SK-N-SH (cell line): ENCODE results near the gene C2orf92. TPM values are rescaled to one million over a fixed set of nuclear protein-coding genes. Genes with fewer than 3 reads are reported as not detected.

Experiments used
- CTCF ChIA-PET: fragments of 300-600, 350-600 bp; formaldehyde crosslinking; extraction: SDS; loops from one replicate; lab custom pipeline; 2021; lab: Yijun Ruan, JAX
- POLR2A ChIA-PET: fragments of 350-600 bp; sonication (Branson Sonifier 250); formaldehyde crosslinking; extraction: SDS; loops from one replicate; lab custom pipeline; 2020; ENCODE audit warnings: antibody characterized with exemption, inconsistent platforms; lab: Yijun Ruan, JAX
- DNase-seq: peaks from one replicate; pipeline ENCODE4 v3.0.0; 2012
- H2AFZ ChIP-seq: fragments of 200-600 bp; sonication (generic); 2 replicates; pipeline ENCODE4 v1.8.1; 2016; ENCODE audit warnings: antibody characterized with exemption, mild to moderate bottlenecking, low read depth
- H3F3A ChIP-seq: fragments of 200-600 bp; sonication (generic); replicated peaks from 2 replicates; pipeline ENCODE3; 2016; ENCODE audit warnings: antibody characterized with exemption, mild to moderate bottlenecking; ENCODE audit not compliant: insufficient read depth
- H3K27ac ChIP-seq, 2 experiments: fragments of 200-500 bp in 1 of 2; fragments of 200-600 bp in 1 of 2; sonication (Bioruptor generic) in 1 of 2; sonication (generic), shearing (Covaris generic) in 1 of 2; 2 replicates each; pipeline versions ENCODE4 v1.5.1 to v1.6.1; 2014 to 2016; ENCODE audit warnings: low read depth in 2 of 2, inconsistent platforms in 1 of 2, low read length in 1 of 2, mild to moderate bottlenecking in 1 of 2, mixed read lengths in 1 of 2
- H3K27me3 ChIP-seq: fragments of 200-600 bp; sonication (generic), shearing (Covaris generic); 2 replicates; pipeline ENCODE4 v1.6.1; 2016; ENCODE audit warnings: mixed run types; ENCODE audit not compliant: insufficient read depth
- H3K36me3 ChIP-seq, 2 experiments: fragments of 200-500 bp in 1 of 2; fragments of 200-600 bp in 1 of 2; sonication (Bioruptor generic) in 1 of 2; sonication (generic) in 1 of 2; replicated peaks in 1 of 2; 2 replicates each; pipeline versions ENCODE3 to v1.5.1; 2014 to 2016; ENCODE audit warnings: low read length in 1 of 2, mild to moderate bottlenecking in 1 of 2; ENCODE audit not compliant: insufficient read depth in 2 of 2, control insufficient read depth in 1 of 2
- H3K4me1 ChIP-seq, 2 experiments: fragments of 200-500 bp in 1 of 2; fragments of 200-600 bp in 1 of 2; sonication (Bioruptor generic) in 1 of 2; sonication (generic), shearing (Covaris generic) in 1 of 2; 2 replicates each; pipeline versions ENCODE4 v1.5.1 to v1.6.1; 2014 to 2016; ENCODE audit warnings: low read depth in 1 of 2, low read length in 1 of 2, mixed run types in 1 of 2; ENCODE audit not compliant: insufficient read depth in 2 of 2, control insufficient read depth in 1 of 2
- H3K4me2 ChIP-seq: fragments of 200-600 bp; sonication (generic), shearing (Covaris generic); 2 replicates; pipeline ENCODE4 v1.6.1; 2017; ENCODE audit warnings: mixed run types
- H3K4me3 ChIP-seq, 2 experiments: fragments of 200-500 bp in 1 of 2; fragments of 200-600 bp in 1 of 2; sonication (Bioruptor generic) in 1 of 2; sonication (generic), shearing (Covaris generic) in 1 of 2; 2 replicates each; pipeline versions ENCODE4 v1.5.1 to v1.8.1; 2014 to 2016; ENCODE audit warnings: low read depth in 2 of 2, inconsistent platforms in 1 of 2, low read length in 1 of 2, mild to moderate bottlenecking in 1 of 2, mixed read lengths in 1 of 2, moderate library complexity in 1 of 2
- H3K79me2 ChIP-seq: fragments of 200-600 bp; sonication (generic); 2 replicates; pipeline ENCODE4 v1.8.1; 2017; ENCODE audit warnings: mild to moderate bottlenecking; ENCODE audit not compliant: insufficient read depth
- H3K9ac ChIP-seq: fragments of 200-600 bp; sonication (generic); 2 replicates; pipeline ENCODE4 v1.6.1; 2017; ENCODE audit warnings: mixed run types
- H3K9me2 ChIP-seq: fragments of 200-600 bp; sonication (generic); 2 replicates; pipeline ENCODE4 v1.6.1; 2017; ENCODE audit warnings: mixed run types
- H3K9me3 ChIP-seq: fragments of 200-600 bp; sonication (generic); 2 replicates; pipeline ENCODE4 v1.6.1; 2017; ENCODE audit warnings: mixed run types, mild to moderate bottlenecking, moderate library complexity
- H4K20me1 ChIP-seq: fragments of 200-600 bp; sonication (generic); 2 replicates; pipeline ENCODE4 v1.6.1; 2017; ENCODE audit warnings: mild to moderate bottlenecking, mixed run types; ENCODE audit not compliant: insufficient read depth
- CHD2 ChIP-seq: fragments of 150-350 bp; IDR thresholded peaks from 2 replicates; pipeline ENCODE4 v1.6.1; 2018; ENCODE audit warnings: low read length; ENCODE audit not compliant: partially characterized antibody
- EP300 ChIP-seq, 2 experiments: IDR thresholded peaks; 2 replicates each; pipeline versions ENCODE4 v1.4.0 to v1.6.1; 2012; ENCODE audit warnings: borderline replicate concordance in 1 of 2, low read depth in 1 of 2, low read length in 1 of 2
- EZH2phosphoT487 ChIP-seq: fragments of 200-600 bp; sonication (generic); IDR thresholded peaks from 2 replicates; pipeline ENCODE4 v1.6.1; 2017; ENCODE audit warnings: low read depth, mixed run types, mild to moderate bottlenecking, antibody characterized with exemption, moderate library complexity, borderline replicate concordance
- FOSL2 ChIP-seq: IDR thresholded peaks from 2 replicates; pipeline ENCODE4 v1.4.0; 2012; ENCODE audit warnings: low read depth, mild to moderate bottlenecking, moderate library complexity, borderline replicate concordance
- GABPA ChIP-seq: IDR thresholded peaks from 2 replicates; pipeline ENCODE4 v1.4.0; 2012; ENCODE audit warnings: low read depth, mild to moderate bottlenecking
- GATA2 ChIP-seq: sonication (generic); formaldehyde crosslinking; IDR thresholded peaks from 2 replicates; pipeline ENCODE4 v1.5.0; 2020; ENCODE audit warnings: mild to moderate bottlenecking, missing genetic modification reagents
- JUND ChIP-seq: IDR thresholded peaks from 2 replicates; pipeline ENCODE4 v1.4.0; 2012
- MEF2A ChIP-seq: IDR thresholded peaks from 2 replicates; pipeline ENCODE4 v1.4.0; 2012; ENCODE audit warnings: low read depth, borderline replicate concordance
- MXI1 ChIP-seq: IDR thresholded peaks from 2 replicates; pipeline ENCODE4 v1.6.1; 2012; ENCODE audit warnings: mild to moderate bottlenecking, low read depth, low read length, improper control_type of control experiment
- NRF1 ChIP-seq: IDR thresholded peaks from 2 replicates; pipeline ENCODE4 v1.6.1; 2012; ENCODE audit warnings: low read depth, mild to moderate bottlenecking, low read length
- RCOR1 ChIP-seq: fragments of 150-350 bp; IDR thresholded peaks from 2 replicates; pipeline ENCODE4 v1.6.1; 2017; ENCODE audit warnings: antibody characterized with exemption, low read length
- SIN3A ChIP-seq: IDR thresholded peaks from 2 replicates; pipeline ENCODE4 v1.6.1; 2012; ENCODE audit warnings: low read depth, mild to moderate bottlenecking, low read length, moderate library complexity, borderline replicate concordance
- TEAD4 ChIP-seq: IDR thresholded peaks from 2 replicates; pipeline ENCODE4 v1.4.0; 2012; ENCODE audit warnings: mild to moderate bottlenecking, borderline replicate concordance; ENCODE audit not compliant: insufficient read depth
- YY1 ChIP-seq: IDR thresholded peaks from 2 replicates; pipeline ENCODE4 v1.4.0; 2012; ENCODE audit warnings: low read depth, mild to moderate bottlenecking
- WGBS: methylation state at CpG from one replicate; pipeline ENCODE4 v1.1.6; 2017; ENCODE audit warnings: low lambda C conversion rate; 5-methylcytosine and 5-hydroxymethylcytosine counted together
- polyA plus RNA-seq, 3 experiments: library from polyadenylated mRNA; depleted of rRNA; stranded (reverse); fragments of >200 nt; gene quantifications; 2 replicates each; pipeline ENCODE4 v1.2.3, GENCODE V29; 2012
- TF ChIP-seq, protein P1 (sequence below): IDR thresholded peaks from 2 replicates; pipeline ENCODE4 v1.4.0; 2012; ENCODE audit warnings: low read depth, borderline replicate concordance
- TF ChIP-seq, protein P2 (sequence below): IDR thresholded peaks from 2 replicates; pipeline ENCODE4 v1.4.0; 2012; ENCODE audit warnings: low read depth
- TF ChIP-seq, protein P3 (sequence below): fragments of 200-600 bp; sonication (generic); IDR thresholded peaks from 2 replicates; pipeline ENCODE4 v1.6.1; 2017; ENCODE audit warnings: antibody characterized with exemption, mild to moderate bottlenecking, moderate library complexity
- TF ChIP-seq, protein P4 (sequence below): IDR thresholded peaks from 2 replicates; pipeline ENCODE4 v1.4.0; 2012; ENCODE audit warnings: low read depth, borderline replicate concordance
- TF ChIP-seq, protein P5 (sequence below): fragments of 150-350 bp; IDR thresholded peaks from 2 replicates; pipeline ENCODE4 v1.6.1; 2016; ENCODE audit warnings: mild to moderate bottlenecking, low read depth, low read length

C2orf92 gene
- polyA plus RNA-seq, 1 of the 3 experiments (the other 2 are of a cell fraction) = 3.1 TPM

DNA sequence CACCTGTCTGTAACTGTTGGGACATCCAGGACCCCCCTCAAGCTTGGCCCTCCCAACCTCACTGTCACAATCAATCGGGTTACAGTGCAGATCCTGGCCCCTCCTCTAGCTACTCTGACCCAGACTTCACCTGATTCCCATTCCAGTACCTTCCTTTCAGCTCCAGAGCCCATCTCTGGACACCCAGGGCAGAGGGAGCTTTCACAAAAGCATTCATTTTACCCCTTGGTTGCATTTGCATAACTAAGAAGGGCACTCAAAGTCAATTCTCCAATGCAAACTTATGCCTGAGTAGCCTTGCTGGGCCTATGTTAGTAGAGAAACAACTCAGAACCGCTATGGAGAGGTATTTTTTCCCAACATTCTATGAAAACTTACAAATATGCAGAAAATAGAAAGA, 51.2 kb downstream of the C2orf92 start:
- ChIA-PET POLR2A (no interaction called here), CTCF (interaction anchor here (0.9 to 1.4 kb wide), 2 partner anchors 27 to 664 kb away, joined by 3 to 4 read pairs; no protein-coding TSS in a partner anchor)
- Histone ChIP-seq H3K9me2 (no peaks in the 10 kb centered on the region), H3K36me3 (no peaks in the 10 kb centered on the region), H3K4me1 (no peaks in the 10 kb centered on the region; a peak in 1 of 4 replicates), H2AFZ (no peak overlapping the region), H3K9ac (no peak overlapping the region), H3K9me3 (no peaks in the 10 kb centered on the region), H3K4me3 (no peak overlapping the region), H3F3A (no peaks in the 10 kb centered on the region), H3K27ac (no peak overlapping the region), H3K79me2 (no peaks in the 10 kb centered on the region), H3K27me3 (no peaks in the 10 kb centered on the region), H4K20me1 (no peaks in the 10 kb centered on the region), H3K4me2 (no peak overlapping the region)
- DNase-seq = no peak
- 59% methylated on average over 2 of the region's 2 CpGs for WGBS
- TF ChIP-seq EZH2phosphoT487 (no peak), CHD2 (no peak), FOSL2 (no peak), JUND (no peak), YY1 (no peak), NRF1 (no peak), EP300 (IDR thresholded peaks at IDR 0.05; ENCODE audit: borderline replicate concordance in 1 of 2, low read depth in 1 of 2, low read length in 1 of 2) (no peak), TEAD4 (no peak), RCOR1 (no peak), GATA2 (CRISPR knock-in tag) (no peak), GABPA (no peak), SIN3A (no peak), MXI1 (no peak), MEF2A (no peak)
- TF ChIP-seq, protein P1, sequence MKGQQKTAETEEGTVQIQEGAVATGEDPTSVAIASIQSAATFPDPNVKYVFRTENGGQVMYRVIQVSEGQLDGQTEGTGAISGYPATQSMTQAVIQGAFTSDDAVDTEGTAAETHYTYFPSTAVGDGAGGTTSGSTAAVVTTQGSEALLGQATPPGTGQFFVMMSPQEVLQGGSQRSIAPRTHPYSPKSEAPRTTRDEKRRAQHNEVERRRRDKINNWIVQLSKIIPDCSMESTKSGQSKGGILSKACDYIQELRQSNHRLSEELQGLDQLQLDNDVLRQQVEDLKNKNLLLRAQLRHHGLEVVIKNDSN = no peak
- TF ChIP-seq, protein P2, sequence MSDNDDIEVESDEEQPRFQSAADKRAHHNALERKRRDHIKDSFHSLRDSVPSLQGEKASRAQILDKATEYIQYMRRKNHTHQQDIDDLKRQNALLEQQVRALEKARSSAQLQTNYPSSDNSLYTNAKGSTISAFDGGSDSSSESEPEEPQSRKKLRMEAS = no peak
- TF ChIP-seq, protein P3, sequence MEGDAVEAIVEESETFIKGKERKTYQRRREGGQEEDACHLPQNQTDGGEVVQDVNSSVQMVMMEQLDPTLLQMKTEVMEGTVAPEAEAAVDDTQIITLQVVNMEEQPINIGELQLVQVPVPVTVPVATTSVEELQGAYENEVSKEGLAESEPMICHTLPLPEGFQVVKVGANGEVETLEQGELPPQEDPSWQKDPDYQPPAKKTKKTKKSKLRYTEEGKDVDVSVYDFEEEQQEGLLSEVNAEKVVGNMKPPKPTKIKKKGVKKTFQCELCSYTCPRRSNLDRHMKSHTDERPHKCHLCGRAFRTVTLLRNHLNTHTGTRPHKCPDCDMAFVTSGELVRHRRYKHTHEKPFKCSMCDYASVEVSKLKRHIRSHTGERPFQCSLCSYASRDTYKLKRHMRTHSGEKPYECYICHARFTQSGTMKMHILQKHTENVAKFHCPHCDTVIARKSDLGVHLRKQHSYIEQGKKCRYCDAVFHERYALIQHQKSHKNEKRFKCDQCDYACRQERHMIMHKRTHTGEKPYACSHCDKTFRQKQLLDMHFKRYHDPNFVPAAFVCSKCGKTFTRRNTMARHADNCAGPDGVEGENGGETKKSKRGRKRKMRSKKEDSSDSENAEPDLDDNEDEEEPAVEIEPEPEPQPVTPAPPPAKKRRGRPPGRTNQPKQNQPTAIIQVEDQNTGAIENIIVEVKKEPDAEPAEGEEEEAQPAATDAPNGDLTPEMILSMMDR = no peak
- TF ChIP-seq, protein P4, sequence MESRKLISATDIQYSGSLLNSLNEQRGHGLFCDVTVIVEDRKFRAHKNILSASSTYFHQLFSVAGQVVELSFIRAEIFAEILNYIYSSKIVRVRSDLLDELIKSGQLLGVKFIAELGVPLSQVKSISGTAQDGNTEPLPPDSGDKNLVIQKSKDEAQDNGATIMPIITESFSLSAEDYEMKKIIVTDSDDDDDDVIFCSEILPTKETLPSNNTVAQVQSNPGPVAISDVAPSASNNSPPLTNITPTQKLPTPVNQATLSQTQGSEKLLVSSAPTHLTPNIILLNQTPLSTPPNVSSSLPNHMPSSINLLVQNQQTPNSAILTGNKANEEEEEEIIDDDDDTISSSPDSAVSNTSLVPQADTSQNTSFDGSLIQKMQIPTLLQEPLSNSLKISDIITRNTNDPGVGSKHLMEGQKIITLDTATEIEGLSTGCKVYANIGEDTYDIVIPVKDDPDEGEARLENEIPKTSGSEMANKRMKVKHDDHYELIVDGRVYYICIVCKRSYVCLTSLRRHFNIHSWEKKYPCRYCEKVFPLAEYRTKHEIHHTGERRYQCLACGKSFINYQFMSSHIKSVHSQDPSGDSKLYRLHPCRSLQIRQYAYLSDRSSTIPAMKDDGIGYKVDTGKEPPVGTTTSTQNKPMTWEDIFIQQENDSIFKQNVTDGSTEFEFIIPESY = no peak
- TF ChIP-seq, protein P5, sequence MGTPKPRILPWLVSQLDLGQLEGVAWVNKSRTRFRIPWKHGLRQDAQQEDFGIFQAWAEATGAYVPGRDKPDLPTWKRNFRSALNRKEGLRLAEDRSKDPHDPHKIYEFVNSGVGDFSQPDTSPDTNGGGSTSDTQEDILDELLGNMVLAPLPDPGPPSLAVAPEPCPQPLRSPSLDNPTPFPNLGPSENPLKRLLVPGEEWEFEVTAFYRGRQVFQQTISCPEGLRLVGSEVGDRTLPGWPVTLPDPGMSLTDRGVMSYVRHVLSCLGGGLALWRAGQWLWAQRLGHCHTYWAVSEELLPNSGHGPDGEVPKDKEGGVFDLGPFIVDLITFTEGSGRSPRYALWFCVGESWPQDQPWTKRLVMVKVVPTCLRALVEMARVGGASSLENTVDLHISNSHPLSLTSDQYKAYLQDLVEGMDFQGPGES = no peak
